NOMO-1 (cell line): ENCODE data around the gene BZW1.
"Not testable (repeated sequence)": the region's sequence is repeated elsewhere in the genome, so short reads cannot be mapped to it uniquely, and the experiment has no call there.

Experiments
- DNase-seq, 2 experiments: peaks; one replicate each; lab custom pipeline; 2025; ENCODE audit not compliant: unreplicated experiment in 2 of 2; lab: John Stamatoyannopoulos, UW

The BZW1 gene

DNA sequence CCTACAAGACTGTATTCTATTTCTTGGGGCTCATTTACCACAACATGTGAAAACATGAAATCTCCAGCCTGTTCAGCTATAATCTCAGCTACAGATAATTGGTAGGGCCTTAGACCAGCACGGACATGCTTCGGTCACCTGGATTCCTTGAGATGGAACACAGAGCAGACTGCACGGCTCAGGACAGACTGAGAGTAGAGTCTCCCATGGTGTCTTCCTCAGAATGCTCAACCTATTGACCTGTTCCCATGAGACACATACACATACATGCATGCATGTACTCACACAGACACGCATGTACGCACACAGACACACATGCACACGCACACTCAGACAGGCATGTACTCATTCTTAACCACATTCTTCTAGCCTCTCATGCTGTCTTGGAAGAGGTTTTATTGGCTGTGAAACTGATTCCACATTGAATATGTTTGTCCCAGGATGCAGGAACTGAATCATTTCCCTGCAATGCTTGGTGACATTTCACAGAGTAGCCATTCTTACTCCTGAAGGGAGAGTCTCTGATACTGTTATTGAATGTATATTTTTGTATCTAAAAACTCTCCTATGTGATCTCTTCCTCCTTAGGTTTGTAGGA lies 23.5 kb upstream of the BZW1 start:
- DNase-seq = no peak

- DNase-seq = no peak
Measured at GRCh38 chr2:200790185-200790584, 21.5 kb upstream of the BZW1 start.

GRCh38 chr2:200791905-200792304 lies 19.8 kb upstream of the BZW1 start:
- DNase-seq = no peak

DNA sequence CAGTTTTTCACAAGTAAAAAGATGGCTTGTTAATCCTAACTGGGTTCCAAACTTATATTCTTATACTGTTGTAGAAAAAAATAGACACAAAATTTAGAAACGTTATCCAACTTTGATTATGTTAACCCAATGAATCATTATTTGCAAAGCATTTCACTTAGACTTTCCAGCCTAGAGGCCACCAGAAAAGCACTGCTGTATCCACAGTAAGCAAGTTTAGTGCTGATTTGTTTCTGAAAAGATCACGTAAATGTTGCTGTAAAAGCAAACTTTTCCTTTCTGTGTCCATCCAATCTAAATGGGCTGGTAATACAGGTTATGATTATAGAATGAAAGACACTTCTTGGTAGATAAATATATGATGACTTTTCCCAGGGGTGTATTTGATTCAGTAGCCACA lies 17.6 kb upstream of the BZW1 start:
- no peak for DNase-seq

DNA sequence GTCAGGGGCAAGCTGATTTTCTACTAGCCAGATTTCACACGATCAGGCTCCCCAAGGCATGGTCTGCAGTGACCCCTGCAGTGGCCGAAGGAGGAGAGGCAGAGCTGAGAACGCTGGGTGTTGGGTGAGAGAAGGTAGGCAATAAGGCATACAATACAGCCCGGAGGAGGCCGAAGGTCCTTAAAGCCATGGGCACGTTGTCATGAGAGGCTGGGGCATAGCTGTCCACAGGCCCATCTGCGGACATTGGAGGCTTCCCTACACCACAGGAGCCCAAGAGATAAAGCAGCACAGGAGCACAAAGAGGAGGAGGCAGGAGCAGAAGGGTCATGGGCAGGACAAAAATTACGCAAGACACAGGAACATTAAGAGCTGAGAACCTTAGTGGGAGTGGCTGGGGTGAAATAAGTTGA lies 16.7 kb upstream of the BZW1 start:
- peak; percentile 47 to 56 for DNase-seq

DNA sequence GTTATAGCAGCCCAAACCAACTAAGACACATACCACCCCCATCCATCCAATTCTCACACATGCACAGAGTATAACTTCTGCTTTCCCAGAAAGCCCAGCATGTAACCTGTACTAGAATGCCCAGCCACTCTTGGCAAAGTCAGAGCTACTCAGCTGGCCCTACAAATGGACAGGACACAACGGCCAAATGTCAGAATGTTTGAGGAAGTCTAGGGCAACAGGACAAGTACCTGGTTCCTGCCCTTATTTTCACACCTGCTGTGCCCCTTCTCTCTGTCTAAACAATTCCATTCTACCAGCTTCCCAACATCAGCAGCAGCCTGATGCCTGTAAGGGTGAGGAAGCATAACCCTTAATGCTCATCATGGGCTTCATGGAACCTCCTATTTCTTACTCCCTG lies 15.1 kb upstream of the BZW1 start:
- no peak for DNase-seq

- no peak for DNase-seq
Measured at GRCh38 chr2:200797242-200797770, 14.4 kb upstream of the BZW1 start.

GRCh38 chr2:200798514-200798913 lies 13.2 kb upstream of the BZW1 start:
- no peak for DNase-seq

GRCh38 chr2:200800458-200800857 lies 11.3 kb upstream of the BZW1 start:
- DNase-seq = no peak

- DNase-seq = not testable (repeated sequence)
Measured at GRCh38 chr2:200801431-200801830, 10.3 kb upstream of the BZW1 start.

DNA sequence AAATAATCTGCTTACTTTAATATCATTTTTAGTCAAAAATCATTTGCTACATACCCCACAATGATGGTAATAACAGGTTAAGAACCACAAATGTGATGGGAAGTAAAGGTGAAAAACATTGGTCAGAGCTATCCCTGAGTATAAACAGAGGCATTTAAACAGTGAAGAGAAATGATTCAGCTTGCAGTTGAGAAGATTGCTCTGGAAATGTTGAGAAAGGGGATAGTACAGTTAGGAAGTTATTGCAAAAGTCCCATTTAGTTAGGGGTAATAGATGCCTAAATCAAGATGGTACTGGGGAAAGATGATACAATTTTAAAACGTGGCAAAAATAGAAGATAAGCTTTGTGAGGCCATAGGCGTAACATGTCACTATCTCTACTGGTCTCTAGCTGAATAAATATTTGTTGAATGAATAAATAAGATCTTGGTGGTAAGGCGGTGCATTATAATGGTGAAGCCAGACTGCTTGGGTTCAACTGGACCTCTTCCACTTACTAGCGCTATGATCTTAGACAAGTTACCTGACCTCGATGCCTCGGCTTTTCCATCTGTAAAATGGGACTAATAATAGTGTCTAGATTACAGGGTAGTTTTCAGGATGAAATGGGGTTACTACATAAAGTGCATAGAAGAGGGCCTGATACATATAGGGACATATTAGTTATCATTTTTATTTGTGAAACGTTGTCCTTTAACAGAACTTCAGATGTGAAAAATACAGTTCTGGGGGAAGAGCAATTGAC lies 2.0 kb upstream of the BZW1 start:
- no peak for DNase-seq

- peak in 1 of 2 experiments; percentile 41 for DNase-seq
Measured at GRCh38 chr2:200810252-200810997, 1.3 kb upstream of the BZW1 start.

DNA sequence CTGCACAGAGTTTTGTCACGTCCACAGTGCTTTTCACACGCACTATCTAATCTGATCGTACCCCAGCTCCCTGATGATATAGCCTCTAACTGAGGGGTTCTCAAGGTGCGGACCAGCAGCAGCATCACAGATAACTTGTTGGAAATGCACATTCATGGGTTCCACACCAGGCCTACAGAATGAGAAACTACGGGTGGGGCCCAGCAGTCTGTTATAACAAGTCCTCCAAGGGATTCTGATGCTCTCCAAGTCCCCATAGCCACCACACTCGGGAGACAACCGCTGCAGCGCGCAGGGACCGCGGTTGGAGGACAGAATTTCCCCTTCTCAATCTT lies 745 bp upstream of the BZW1 start:
- no peak for DNase-seq

DNA sequence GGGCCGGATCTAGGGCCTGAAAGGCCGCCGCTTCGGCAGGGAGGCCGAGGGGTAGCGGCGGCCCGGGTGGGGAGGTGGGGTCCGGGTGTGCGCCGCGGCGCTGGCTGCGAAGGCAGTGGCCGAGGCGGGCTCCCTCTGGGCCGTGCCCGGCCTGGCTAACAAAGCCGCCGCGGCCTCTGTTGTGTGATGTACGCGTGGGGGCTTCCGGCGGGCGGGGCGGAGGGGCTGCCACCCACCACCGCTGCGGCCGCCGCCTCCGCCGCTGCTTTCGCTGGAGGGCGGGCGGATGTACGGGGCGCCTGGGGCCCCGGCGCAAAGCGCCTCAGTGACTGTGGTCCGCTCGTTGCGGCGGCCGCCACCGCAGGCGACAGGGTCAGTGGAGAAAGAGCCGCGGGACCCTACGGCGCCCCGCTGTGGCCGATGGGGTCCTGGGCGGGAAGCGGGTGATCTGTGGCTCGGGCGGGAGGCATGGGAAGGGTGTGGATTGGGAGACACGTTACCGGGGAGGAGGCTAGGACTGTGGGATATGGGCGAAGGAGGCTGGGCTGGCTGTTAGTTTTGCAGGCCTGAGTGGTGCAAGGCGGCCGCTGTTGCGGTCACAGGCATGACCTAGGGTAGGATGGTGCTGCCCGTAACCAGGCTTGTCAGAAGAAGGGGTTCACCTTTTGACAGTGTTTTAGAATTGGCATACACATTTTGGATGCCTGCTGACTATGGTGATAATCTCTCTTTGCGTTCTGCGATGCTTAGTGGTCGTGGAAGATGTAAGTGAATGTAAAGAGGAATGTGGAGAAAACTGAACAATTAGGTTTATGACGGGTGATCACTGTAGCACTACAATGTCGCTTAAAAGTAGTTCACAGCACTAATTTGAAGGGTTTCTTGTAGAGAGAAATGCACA lies 662 bp downstream of the BZW1 start:
- DNase-seq = peak; percentile 46 to 73

DNA sequence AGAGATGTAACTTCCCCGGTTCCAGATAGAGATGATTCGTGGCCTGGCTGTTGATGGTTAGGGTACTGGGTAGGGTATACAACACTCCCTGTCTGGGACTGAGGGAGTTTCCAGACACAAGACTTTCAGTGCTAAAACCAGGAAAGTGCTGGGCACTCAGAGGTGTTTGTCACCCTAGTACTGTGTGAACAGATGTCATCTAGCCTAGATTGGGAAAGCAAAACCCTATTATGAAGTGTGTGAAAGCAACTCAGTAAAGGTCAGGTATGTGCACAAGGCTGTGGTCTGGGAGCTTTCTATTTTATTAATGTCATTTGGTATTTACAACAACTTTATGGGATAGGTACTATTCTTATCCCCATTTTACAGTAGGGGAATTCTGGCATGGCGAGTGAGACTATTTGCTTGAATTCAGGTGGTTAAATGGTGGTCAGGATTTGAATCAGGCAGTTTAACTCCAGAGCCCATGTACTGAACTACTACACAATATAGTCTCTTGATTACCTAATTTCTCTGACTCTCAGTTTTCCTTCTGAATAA lies 2.6 kb downstream of the BZW1 start:
- no peak for DNase-seq

- peak in 1 of 2 experiments; percentile 6 for DNase-seq
Measured at GRCh38 chr2:200814917-200815316, 3.2 kb downstream of the BZW1 start.

- DNase-seq = not testable (repeated sequence)
Measured at GRCh38 chr2:200818732-200819131, 7.0 kb downstream of the BZW1 start.

DNA sequence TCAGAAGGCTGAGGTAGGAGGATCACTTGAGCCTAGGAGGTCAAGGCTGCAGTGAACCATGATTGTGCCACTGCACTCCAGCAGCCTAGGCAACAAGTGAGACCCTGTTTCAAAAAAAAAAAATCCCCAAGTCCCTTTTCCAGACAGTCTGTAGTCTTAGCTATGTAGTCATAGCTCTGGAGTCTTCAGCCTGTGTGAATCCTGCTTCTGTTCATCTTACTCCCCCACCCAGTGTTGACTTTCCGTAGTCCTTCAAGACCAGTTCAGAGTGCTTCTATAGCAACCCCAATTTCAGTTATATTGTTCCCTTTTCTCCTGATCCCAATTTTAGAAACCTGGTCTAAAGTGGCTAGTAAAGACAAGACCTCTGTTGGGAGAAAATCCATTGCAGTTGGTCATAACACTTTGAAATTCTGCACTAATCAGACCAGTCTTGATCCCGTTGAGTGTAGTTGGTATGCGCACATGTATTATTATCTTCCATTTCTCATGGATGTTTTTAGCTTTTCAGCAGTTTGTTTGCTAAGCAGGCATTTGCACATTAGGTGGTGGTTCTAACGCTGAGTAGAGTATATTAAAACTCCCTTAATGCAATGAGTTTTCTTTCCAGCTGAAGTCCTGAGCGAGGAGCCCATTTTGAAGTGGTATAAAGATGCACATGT lies 9.0 kb downstream of the BZW1 start:
- no peak for DNase-seq

DNA sequence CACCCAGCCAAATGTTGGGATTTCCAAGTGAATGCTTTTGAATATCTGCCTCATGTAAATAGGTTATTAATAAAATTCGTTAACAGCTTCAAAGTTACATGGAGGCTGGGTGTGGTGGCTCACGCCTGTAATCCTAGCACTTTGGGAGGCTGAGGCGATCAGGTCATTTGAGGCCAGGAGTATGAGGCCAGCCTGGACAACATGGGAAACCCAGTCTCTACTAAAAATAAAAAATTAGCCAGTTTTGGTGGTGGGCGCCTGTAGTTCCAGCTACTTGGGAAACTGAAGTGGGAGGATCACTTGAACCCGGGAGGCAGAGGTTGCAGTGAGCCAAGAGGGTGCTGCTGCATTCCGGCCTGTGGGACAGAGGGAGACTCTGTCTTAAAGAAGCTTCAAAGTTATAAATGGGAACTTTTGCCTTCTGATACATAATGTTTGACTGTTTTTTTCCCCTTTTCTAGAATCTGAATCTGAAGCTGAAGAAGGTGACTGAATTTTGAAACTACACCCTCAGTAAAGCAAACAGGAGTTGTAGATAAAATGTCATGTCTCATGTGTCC lies 10.1 kb downstream of the BZW1 start:
- DNase-seq = no peak

GRCh38 chr2:200828104-200828503 lies 16.4 kb downstream of the BZW1 start:
- no peak for DNase-seq
